Stimulated activated CD4-positive, alpha-beta T cell treated with anti-CD3 and anti-CD28 coated beads, Interleukin-12 subunit alpha, Interleukin-12 subunit beta, amount 100 ng/mL, for 48 hours (primary cell): Measurements from ENCODE around the gene TBC1D22A.

Experiments used
- DNase-seq, 3 donors: peaks; one replicate each; pipeline ENCODE4 v3.0.0-alpha.2; 2020; ENCODE audit warnings: low read depth in 2 of 3, low spot score in 1 of 3

TBC1D22A gene

DNA sequence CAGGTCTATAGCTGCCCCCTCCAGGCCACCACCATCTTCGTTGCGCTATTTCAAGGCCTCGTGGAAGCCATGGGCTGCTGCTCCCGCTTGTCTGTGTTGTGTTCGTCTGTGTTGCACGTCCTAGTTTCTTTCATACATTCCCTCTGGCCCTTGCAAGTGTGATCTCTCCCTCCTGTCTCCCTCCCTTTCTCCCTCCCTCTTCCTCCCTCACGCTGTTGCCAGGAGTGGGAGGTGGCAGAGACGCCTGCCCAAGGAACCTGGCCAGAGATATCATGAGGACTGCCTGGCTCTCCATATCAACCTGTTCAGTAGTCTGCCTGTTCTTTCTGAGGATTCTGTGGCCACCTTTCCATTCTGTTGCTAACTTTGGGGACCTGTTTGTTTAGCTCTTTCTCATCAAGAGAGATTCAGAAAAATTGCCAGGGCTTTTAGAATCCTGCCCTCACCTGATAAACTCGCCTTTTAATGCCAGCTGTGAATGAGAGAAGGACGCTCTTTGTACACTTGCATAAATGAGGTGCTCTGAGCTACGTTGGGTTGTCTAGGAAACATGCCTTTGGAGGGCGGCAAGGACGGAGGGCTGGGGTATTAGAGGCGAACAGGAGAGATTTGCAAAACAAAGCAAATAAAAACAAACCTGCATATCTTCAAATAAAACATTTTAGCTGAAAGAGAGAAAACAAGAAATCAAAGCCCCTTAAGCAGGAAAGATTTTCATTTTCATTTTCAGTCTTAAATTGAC lies 185.2 kb downstream of the TBC1D22A start:
- no peak for DNase-seq

DNA sequence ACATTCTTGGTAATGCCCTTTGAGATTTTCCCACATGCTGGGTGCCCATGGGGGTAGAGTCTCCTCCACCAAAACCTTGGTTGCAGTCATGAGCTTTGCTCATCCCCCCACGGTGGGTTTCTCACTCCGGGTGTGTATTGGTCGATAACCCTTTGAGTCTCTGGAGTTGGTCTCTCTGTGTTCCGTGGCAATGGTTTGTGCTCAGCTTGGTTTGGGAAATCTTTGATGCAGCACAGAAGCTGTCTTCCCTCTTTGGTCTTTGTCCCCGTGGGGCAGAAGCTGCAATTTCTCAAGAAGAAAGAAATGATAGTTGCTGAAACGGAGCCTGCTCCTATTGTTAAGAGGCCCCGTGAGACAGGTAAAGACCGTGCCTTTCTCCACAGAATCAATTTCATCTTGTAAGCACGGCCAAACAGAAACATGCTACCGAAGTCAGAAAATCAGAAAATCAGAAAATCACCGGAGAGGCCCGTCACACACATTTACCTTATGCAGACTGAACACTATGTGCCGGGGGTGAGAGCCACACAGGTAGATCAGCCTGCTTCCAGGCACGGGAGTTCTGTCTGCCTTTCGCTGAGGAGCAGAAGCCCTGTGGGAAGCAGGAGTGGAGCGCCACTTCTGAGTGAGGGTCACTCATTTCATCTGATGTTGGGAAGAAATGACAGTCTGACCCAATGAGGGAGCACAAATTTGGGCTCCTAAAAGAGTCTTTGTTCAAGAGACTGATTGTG lies 186.1 kb downstream of the TBC1D22A start:
- DNase-seq = no peak

DNA sequence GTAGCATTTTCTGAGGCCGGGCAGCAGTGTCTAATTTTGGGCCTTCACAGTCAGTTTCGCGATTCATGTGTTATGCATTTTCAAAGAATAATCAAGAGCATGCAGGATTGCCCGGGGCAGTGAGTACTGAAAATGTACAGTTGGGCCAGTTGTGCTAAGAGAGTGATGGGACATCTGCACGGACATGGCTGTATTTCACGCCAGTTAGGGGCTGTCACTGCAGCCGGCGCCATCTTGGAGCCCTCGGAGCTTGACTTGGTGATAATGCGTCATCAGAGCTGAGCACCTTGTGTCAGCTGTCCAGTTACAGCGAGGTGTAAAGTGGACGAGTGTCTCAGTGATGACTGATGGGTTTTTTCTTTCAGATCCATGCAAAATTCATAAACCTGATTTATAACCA lies 188.9 kb downstream of the TBC1D22A start:
- no peak for DNase-seq

DNA sequence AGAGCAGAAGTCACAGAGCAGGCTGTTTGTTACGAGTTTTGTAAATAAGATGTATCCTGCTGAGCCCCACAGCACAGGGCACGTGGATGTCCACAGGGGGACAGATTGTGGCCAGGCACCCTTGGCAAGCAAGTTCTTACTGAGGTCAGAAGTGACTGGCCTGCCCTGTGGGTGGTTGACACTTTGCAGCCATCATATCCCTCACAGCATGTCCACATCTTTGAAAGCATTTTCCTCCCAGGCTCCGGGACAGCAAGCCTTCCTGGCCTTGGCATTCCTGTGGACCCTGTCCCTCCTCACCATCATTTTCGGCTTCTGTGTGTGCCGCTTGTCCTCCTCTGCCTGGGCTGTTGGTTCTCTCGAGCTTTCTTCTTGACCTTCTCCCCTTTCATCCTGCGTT lies 189.5 kb downstream of the TBC1D22A start:
- DNase-seq = no peak

- DNase-seq = no peak
Measured at GRCh38 chr22:46953968-46954765, 191.7 kb downstream of the TBC1D22A start.

DNA sequence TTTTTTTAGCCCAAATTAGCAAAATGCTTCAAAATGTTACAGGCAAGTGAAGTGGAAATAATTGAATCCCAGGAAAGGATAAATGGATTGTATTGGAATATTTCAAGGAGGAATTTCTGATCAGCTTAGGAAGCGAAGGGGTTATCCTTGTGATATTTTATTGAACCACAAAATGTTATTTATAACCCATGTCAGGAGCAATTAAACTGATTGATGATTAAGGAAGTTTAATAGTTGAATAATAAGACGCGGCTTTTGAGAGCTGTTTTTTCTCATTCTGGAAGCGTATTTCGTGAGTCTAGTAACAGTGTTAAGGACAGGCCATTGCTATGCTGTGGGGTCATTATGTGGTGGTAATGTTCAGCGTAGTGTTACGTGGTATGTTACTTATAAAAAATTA lies 192.3 kb downstream of the TBC1D22A start:
- DNase-seq = no peak

DNA sequence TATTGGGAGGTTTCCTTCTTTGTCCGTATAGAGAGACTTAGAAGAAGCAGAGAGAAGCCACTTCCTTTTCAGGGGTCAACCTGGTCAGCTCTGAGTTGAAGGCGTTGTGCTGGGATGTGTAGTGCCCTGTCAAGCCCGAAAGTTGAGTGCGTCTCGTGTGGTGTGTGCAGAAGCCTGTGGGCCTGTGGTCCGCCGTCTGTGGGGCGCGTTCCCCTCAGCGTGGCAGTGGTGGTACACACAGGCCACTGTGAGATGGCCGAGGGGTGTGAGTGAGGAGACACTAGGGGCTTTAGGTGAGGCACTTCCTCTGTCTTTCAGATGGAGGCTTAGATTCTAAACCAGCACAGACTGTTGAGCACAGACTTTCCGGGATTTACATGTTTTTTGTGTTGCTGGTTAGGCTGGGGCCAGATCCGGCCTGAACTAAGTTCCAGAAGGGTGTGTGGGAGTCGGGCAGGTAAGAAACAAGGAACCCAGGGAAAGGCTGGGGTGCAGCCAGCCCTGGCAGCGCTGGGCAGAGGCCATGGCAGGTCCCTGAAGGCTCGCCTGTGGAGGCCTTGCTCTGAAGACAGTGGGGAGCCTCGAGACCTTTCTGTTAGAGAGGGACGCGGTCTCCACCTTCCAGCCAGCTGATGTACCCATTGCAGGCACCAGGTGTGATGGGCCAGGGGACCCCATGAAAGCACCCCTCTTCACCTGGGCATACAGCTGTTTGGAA lies 194.2 kb downstream of the TBC1D22A start:
- DNase-seq = no peak

DNA sequence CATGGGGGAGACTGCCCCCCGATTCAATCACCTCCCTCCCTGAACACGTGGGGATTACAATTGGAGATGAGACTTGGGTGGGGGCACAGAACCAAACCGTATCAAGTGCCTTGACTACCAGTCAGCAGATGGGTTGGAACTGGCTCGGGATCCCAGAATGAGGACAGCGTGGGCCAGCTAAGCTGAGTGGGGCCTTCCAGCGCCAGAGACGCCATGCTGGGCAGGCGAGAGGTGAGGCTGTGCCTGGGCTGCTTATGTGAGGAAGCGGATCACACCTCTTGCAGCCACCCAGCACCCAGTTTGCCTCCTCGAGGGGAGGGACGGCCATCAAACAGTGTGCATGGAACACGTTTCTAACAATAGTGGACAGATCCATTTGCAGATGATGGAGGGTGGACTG lies 195.1 kb downstream of the TBC1D22A start:
- DNase-seq = no peak

DNA sequence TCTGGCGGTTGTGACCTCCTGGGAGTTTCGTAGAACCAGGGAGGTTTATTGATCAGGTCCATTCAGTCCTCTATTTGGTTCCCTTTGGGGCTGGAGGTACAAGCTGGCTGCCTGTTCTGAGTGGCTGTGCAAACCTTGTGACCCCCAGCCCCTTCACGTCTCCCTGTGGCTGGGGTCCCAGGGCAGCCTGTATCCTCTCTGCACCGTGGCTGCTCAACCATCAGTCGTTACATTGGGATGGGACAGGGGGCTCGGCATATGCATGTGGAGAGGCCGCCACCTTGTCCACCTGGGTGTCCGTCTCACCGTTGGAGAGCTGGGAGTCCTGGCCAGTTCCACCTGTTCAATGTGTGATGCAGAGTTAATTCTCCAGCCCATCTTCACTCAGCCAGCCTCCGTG lies 195.7 kb downstream of the TBC1D22A start:
- DNase-seq = no peak

DNA sequence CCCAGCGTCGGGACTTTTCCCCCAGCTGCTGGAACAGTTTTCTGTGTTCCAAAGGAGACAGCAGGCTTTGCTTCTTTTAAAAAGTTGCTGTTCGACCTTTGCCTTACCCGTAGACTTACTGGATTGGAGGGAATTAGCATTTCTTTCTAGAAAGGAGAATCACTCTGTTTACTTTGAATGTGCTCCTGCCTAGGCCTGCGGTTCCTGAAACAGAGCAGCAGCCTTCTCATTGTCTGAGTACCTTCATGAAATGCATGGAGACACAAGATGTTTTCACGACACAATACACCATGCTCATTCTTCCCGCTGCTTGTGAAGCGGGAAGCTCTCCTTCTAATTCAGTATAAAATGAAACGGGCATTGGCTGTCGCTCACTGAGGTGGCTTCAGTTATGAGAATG lies 196.2 kb downstream of the TBC1D22A start:
- DNase-seq = no peak

GRCh38 chr22:46959369-46959768 lies 196.9 kb downstream of the TBC1D22A start:
- no peak for DNase-seq

DNA sequence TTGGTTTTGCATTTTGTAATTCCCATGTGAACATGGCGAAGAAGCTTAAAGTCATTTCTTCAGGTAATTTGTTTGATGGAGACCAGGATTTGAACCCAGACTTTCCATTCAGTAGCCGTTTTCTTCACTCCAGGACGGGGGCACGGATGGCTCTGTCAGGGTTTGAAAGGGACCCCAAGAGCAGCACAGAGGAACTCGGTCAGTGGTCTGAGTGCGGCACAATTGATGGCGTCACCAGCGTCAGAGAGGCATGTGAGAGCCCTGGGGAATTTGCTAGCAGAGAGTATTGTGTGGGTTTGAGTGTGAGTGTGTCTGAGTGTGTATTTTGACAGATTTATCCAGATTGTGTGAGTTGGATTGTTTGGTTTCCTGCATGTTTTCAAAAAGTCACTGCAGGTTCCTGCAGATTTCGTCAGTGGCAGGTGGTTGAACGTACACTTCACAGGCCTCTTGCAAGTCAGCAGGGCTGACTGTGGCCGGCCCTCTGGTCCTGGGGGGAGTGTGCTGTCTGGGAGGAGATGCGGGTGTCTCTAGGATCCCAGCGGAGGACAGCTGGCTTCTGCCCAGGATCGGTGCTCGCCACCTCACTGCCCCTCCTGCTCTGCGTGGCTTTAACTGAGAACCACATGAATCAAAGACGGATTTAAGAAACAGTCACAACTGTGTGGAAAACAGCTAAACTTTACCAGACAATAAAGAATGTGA lies 199.3 kb downstream of the TBC1D22A start:
- no peak for DNase-seq

DNA sequence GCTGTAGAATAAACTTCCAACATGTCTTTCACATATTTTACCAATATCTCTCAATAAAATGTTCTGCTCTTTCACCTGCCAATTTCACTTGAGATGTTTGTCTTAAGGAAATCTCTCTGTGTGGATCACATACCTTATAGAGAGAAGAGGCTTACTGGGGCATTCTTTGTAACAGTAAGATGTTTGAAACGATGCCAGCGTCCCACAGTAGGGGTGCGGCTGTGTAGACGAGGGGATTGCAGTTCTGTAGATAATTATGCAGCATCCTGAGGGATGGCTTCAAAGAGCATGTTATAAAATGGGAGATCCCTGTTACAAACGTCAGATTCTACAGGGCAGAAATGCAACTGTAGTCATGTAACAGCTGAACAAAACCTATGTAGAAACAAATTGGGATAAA lies 200.0 kb downstream of the TBC1D22A start:
- no peak for DNase-seq

GRCh38 chr22:46963672-46964545 lies 201.5 kb downstream of the TBC1D22A start:
- no peak for DNase-seq

- no peak for DNase-seq
Measured at GRCh38 chr22:46964773-46965550, 202.5 kb downstream of the TBC1D22A start.

DNA sequence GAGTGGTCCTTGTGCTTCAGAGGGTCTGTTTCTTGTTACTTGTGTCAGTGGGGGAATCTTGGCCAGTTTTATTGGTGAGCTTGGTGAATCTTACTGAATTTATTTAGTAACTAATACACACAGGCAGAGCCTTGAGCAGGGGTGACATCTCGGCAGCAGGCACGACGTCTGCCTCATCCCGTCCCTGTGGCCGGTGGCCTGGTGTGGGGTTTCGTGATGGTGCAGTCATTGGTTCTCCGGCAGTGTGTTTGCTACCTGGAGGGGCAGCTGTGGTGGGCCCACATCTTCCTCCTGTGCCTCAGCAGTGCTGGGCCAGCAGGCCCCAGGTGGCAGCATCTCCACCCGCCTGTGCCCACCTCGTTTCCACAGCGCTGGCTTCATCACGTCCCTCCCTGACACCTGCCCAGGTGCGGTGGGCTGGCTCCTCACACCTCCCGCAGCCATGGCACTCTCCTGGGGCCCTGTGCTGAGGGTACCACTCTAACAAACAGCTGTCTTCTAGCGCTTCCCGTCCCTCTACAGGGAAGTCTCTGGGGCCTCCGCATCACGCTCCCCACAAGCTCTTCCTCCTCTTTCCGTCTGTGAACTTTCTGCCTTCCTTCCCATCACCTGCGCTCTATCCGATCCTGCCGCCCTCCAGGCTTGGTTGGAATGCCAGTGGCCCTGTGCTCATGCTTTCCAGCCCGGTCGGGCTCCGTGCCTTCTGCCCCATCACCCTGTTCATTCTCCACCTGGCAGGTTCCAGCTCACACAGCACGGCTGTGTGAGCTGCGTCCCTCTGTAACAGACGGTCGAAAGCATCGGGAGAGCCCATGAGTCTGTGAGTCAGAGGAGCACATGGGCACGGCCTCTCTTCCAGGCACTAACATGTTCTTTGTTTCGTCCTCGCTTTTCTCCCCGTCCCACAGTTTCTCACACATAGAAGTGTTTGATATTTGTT lies 203.4 kb downstream of the TBC1D22A start:
- DNase-seq = no peak

DNA sequence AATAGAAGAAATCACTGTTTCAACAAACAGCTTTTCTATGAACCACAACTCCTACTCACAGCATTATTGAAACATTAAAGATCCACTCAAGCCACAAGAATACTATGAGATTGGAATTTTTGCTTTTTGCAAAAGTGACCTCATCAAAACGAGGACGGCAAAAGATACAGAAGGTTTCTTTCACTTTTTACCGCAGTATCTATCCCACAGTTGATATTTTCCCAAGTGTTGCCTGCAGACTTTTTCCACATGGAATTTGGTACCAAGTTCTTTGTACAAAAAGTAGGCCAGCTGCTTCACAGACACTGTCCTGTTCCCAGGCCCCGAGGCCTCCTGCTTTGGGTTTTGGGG lies 204.0 kb downstream of the TBC1D22A start:
- no peak for DNase-seq

- DNase-seq = no peak
Measured at GRCh38 chr22:46966846-46967245, 204.4 kb downstream of the TBC1D22A start.
